H9 (cell line): ENCODE measurements around the gene KRTAP1-1. TPM values are rescaled to one million over a fixed set of nuclear protein-coding genes. Genes with fewer than 3 reads are reported as not detected.

Experiments used
- DNase-seq: peaks from one replicate; pipeline ENCODE4 v3.0.0-alpha.2; 2017
- H2AFZ ChIP-seq: one replicate; pipeline ENCODE4 v1.6.1; 2013; ENCODE audit warnings: mild to moderate bottlenecking, low read length, control low read depth, moderate library complexity
- H2AK5ac ChIP-seq: 2 replicates; pipeline ENCODE4 v1.6.1; 2013; ENCODE audit warnings: low read length, control low read depth, mixed read lengths; ENCODE audit not compliant: insufficient read length
- H2BK120ac ChIP-seq: one replicate; pipeline ENCODE4 v1.6.1; 2013; ENCODE audit warnings: low read depth, mild to moderate bottlenecking, low read length, control low read depth, inconsistent platforms; ENCODE audit not compliant: poor library complexity, severe bottlenecking
- H2BK12ac ChIP-seq: 2 replicates; pipeline ENCODE4 v1.6.1; 2013; ENCODE audit warnings: low read length, control low read depth, mixed read lengths, low read depth; ENCODE audit not compliant: insufficient read length
- H2BK15ac ChIP-seq: 2 replicates; pipeline ENCODE4 v1.6.1; 2013; ENCODE audit warnings: low read depth, low read length, control low read depth
- H2BK20ac ChIP-seq: one replicate; pipeline ENCODE4 v1.6.1; 2013; ENCODE audit warnings: low read depth, mild to moderate bottlenecking, low read length, control low read depth, inconsistent platforms; ENCODE audit not compliant: poor library complexity, severe bottlenecking
- H2BK5ac ChIP-seq: 2 replicates; pipeline ENCODE4 v1.6.1; 2013; ENCODE audit warnings: low read length, control low read depth, mixed read lengths; ENCODE audit not compliant: insufficient read length
- H3K14ac ChIP-seq: 2 replicates; pipeline ENCODE4 v1.6.1; 2013; ENCODE audit warnings: low read length, control low read depth; ENCODE audit not compliant: insufficient read depth
- H3K18ac ChIP-seq: 2 replicates; pipeline ENCODE4 v1.6.1; 2013; ENCODE audit warnings: low read depth, mild to moderate bottlenecking, mixed read lengths, low read length, control low read depth; ENCODE audit not compliant: insufficient read length
- H3K23ac ChIP-seq: 2 replicates; pipeline ENCODE4 v1.6.1; 2013; ENCODE audit warnings: low read length, control low read depth, mixed read lengths, low read depth; ENCODE audit not compliant: insufficient read length
- H3K23me2 ChIP-seq: 2 replicates; pipeline ENCODE4 v1.6.1; 2013; ENCODE audit warnings: low read depth, mild to moderate bottlenecking, mixed read lengths, low read length, control low read depth; ENCODE audit not compliant: insufficient read length, poor library complexity, severe bottlenecking
- H3K27ac ChIP-seq: 2 replicates; pipeline ENCODE4 v1.5.1; 2013; ENCODE audit warnings: low read length, control low read depth, mixed read lengths, low read depth; ENCODE audit not compliant: insufficient read length
- H3K27me3 ChIP-seq: 2 replicates; pipeline ENCODE4 v1.6.1; 2013; ENCODE audit warnings: low read length, control low read depth, inconsistent platforms; ENCODE audit not compliant: insufficient read depth
- H3K4ac ChIP-seq: 2 replicates; pipeline ENCODE4 v1.6.1; 2013; ENCODE audit warnings: low read depth, mild to moderate bottlenecking, control low read depth, inconsistent platforms, low read length, moderate library complexity
- H3K4me1 ChIP-seq: 2 replicates; pipeline ENCODE4 v1.6.1; 2013; ENCODE audit warnings: low read length, control low read depth, inconsistent platforms; ENCODE audit not compliant: insufficient read depth
- H3K4me2 ChIP-seq: 2 replicates; pipeline ENCODE4 v1.6.1; 2013; ENCODE audit warnings: low read length, control low read depth, mixed read lengths; ENCODE audit not compliant: insufficient read length, insufficient read depth
- H3K56ac ChIP-seq: 2 replicates; pipeline ENCODE4 v1.6.1; 2013; ENCODE audit warnings: low read depth, mild to moderate bottlenecking, mixed read lengths, low read length, control low read depth; ENCODE audit not compliant: insufficient read length
- H3K79me1 ChIP-seq: 2 replicates; pipeline ENCODE4 v1.6.1; 2013; ENCODE audit warnings: low read depth, mild to moderate bottlenecking, moderate library complexity, low read length, control low read depth, inconsistent platforms; ENCODE audit not compliant: insufficient read depth, poor library complexity, severe bottlenecking
- H3K79me2 ChIP-seq: 2 replicates; pipeline ENCODE4 v1.6.1; 2013; ENCODE audit warnings: low read length, control low read depth, inconsistent platforms; ENCODE audit not compliant: insufficient read depth
- H3K9ac ChIP-seq: 2 replicates; pipeline ENCODE4 v1.6.1; 2013; ENCODE audit warnings: low read length, control low read depth, mixed read lengths; ENCODE audit not compliant: insufficient read length; ENCODE audit errors: extremely low read depth
- H3K9me3 ChIP-seq: one replicate; pipeline ENCODE4 v1.6.1; 2013; ENCODE audit warnings: low read depth, low read length, inconsistent platforms; ENCODE audit not compliant: control insufficient read depth
- H3T11ph ChIP-seq: one replicate; pipeline ENCODE4 v1.6.1; 2013; ENCODE audit warnings: mild to moderate bottlenecking, low read length, control low read depth, inconsistent platforms
- H4K20me1 ChIP-seq: one replicate; pipeline ENCODE4 v1.6.1; 2013; ENCODE audit not compliant: control insufficient read depth, insufficient read length, insufficient read depth
- H4K5ac ChIP-seq: 2 replicates; pipeline ENCODE4 v1.6.1; 2013; ENCODE audit warnings: low read depth, mild to moderate bottlenecking, mixed read lengths, low read length, control low read depth; ENCODE audit not compliant: insufficient read length
- H4K8ac ChIP-seq: replicated peaks from 2 replicates; pipeline ENCODE4 v1.6.1; 2013; ENCODE audit warnings: low read length, control low read depth, mixed read lengths, low read depth; ENCODE audit not compliant: insufficient read length
- H4K91ac ChIP-seq: 2 replicates; pipeline ENCODE4 v1.6.1; 2013; ENCODE audit warnings: low read depth, mild to moderate bottlenecking, moderate library complexity, mixed read lengths, low read length, control low read depth; ENCODE audit not compliant: insufficient read length
- H3K27ac Mint-ChIP-seq, 3 experiments: 2 replicates in 2 of 3; 3 replicates in 1 of 3; pipeline ENCODE4 v1.8.0; 2020 to 2021; ENCODE audit warnings: mixed read lengths in 3 of 3, mild to moderate bottlenecking in 1 of 3, moderate library complexity in 1 of 3
- H3K27me3 Mint-ChIP-seq: 2 replicates; pipeline ENCODE4 v1.8.0; 2021; ENCODE audit warnings: low read depth, mild to moderate bottlenecking, moderate library complexity, mixed read lengths
- H3K36me3 Mint-ChIP-seq, 3 experiments: 2 replicates in 2 of 3; 3 replicates in 1 of 3; pipeline ENCODE4 v1.8.0; 2020 to 2021; ENCODE audit warnings: low read depth in 3 of 3, mixed read lengths in 3 of 3; ENCODE audit not compliant: insufficient read depth in 1 of 3
- H3K4me1 Mint-ChIP-seq, 2 experiments: 2 replicates each; pipeline ENCODE4 v1.8.0; 2020; ENCODE audit warnings: mixed read lengths in 2 of 2
- H3K4me3 Mint-ChIP-seq, 2 experiments: 2 replicates in 1 of 2; 3 replicates in 1 of 2; pipeline ENCODE4 v1.8.0; 2020 to 2021; ENCODE audit warnings: mild to moderate bottlenecking in 2 of 2, mixed read lengths in 2 of 2, moderate library complexity in 1 of 2
- H3K9me3 Mint-ChIP-seq, 2 experiments: 2 replicates in 1 of 2; 3 replicates in 1 of 2; pipeline ENCODE4 v1.8.0; 2020; ENCODE audit warnings: mild to moderate bottlenecking in 2 of 2, mixed read lengths in 2 of 2, moderate library complexity in 1 of 2
- WGBS: extraction: QIAGEN DNeasy Blood & Tissue Kit; methylation state at CpG from one replicate; pipeline ENCODE4 v1.1.7; 2013; ENCODE audit warnings: missing lambda C conversion rate, low lambda C conversion rate, mixed read lengths; ENCODE audit not compliant: insufficient read length; ENCODE audit errors: extremely low coverage; 5-methylcytosine and 5-hydroxymethylcytosine counted together
- total RNA-seq: library from RNA; stranded (reverse); gene quantifications from 2 replicates; pipeline ENCODE4 v1.2.1, GENCODE V29; 2021
- TF ChIP-seq, protein P1 (sequence below): fragments of 200-600 bp; sonication (generic); conservative IDR thresholded peaks from 3 replicates; pipeline ENCODE4 v1.8.0; 2021; ENCODE audit warnings: antibody characterized with exemption, mild to moderate bottlenecking

Gene KRTAP1-1
- total RNA-seq, 1 experiment from 2014 or later = not detected

DNA sequence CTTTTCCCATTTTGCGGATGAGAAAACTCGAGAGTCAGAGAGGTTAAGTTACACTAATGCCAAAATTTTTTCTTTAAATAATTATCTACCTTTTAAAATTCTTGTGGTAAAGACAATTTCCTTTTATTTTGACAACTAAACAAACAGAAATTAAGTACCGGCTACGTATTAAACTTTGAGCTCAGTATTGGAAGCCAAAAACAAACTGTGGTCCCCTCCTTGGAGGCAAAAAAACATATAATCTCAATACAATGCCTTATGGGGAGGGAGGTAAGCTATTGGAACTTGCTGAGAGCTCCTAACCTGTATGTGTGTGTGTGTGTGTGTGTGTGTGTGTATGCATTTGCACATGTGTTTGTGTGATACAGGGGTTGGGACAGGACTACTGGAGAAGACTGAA, 22.2 kb upstream of the KRTAP1-1 start:
- Mint-ChIP-seq H3K27ac (no peak overlapping the region), H3K36me3 (no peaks in the 10 kb centered on the region), H3K9me3 (no peaks in the 10 kb centered on the region), H3K4me1 (peaks cover 4 to 13% of the 10 kb centered on the region in 2 experiments), H3K4me3 (no peak overlapping the region), H3K27me3 (no peaks in the 10 kb centered on the region)
- DNase-seq = no peak
- no peak overlapping the region for H3K56ac ChIP-seq
- H4K20me1 ChIP-seq = no peaks in the 10 kb centered on the region
- H3K18ac ChIP-seq = no peak overlapping the region
- no peak overlapping the region for H4K8ac ChIP-seq
- H3K79me1 ChIP-seq = no peaks in the 10 kb centered on the region
- no peak overlapping the region for H2BK5ac ChIP-seq
- H2AK5ac ChIP-seq = no peak overlapping the region
- WGBS = no CpG with 5 or more reads among the region's 4 CpGs
- no peak overlapping the region for H4K5ac ChIP-seq
- H2BK120ac ChIP-seq = no peak overlapping the region
- H3K79me2 ChIP-seq = no peaks in the 10 kb centered on the region
- no peak overlapping the region for H2BK15ac ChIP-seq
- H3K27me3 ChIP-seq = no peaks in the 10 kb centered on the region
- no peak overlapping the region for H3T11ph ChIP-seq
- no peaks in the 10 kb centered on the region for H3K23me2 ChIP-seq
- H3K23ac ChIP-seq = no peak overlapping the region
- H3K4ac ChIP-seq = no peak overlapping the region
- TF ChIP-seq, protein P1, sequence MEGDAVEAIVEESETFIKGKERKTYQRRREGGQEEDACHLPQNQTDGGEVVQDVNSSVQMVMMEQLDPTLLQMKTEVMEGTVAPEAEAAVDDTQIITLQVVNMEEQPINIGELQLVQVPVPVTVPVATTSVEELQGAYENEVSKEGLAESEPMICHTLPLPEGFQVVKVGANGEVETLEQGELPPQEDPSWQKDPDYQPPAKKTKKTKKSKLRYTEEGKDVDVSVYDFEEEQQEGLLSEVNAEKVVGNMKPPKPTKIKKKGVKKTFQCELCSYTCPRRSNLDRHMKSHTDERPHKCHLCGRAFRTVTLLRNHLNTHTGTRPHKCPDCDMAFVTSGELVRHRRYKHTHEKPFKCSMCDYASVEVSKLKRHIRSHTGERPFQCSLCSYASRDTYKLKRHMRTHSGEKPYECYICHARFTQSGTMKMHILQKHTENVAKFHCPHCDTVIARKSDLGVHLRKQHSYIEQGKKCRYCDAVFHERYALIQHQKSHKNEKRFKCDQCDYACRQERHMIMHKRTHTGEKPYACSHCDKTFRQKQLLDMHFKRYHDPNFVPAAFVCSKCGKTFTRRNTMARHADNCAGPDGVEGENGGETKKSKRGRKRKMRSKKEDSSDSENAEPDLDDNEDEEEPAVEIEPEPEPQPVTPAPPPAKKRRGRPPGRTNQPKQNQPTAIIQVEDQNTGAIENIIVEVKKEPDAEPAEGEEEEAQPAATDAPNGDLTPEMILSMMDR = no peak
- H2AFZ ChIP-seq = no peak overlapping the region
- H3K4me2 ChIP-seq = no peak overlapping the region
- no peaks in the 10 kb centered on the region for H3K4me1 ChIP-seq
- no peak overlapping the region for H2BK20ac ChIP-seq
- H3K27ac ChIP-seq = no peak overlapping the region
- no peak overlapping the region for H3K9ac ChIP-seq
- H3K9me3 ChIP-seq = no peaks in the 10 kb centered on the region
- no peak overlapping the region for H3K14ac ChIP-seq
- H2BK12ac ChIP-seq = no peak overlapping the region
- no peak overlapping the region for H4K91ac ChIP-seq
